HG02943 (cell line): ENCODE measurements around the gene SPARCL1.
"Not testable (repeated sequence)": the region's sequence is repeated elsewhere in the genome, so short reads cannot be mapped to it uniquely, and the experiment has no call there.

Experiments
- ATAC-seq: cut with Tn5 transposase; IDR thresholded peaks from one replicate; pipeline ENCODE4 v1.9.1; 2021; ENCODE audit warnings: mild to moderate bottlenecking, low read depth, moderate library complexity; ENCODE audit not compliant: unreplicated experiment

Gene SPARCL1

GRCh38 chr4:87505862-87506261, 23.3 kb downstream of the SPARCL1 start:
- ATAC-seq: no peak

GRCh38 chr4:87502580-87503238, 26.5 kb downstream of the SPARCL1 start:
- ATAC-seq: no peak

DNA sequence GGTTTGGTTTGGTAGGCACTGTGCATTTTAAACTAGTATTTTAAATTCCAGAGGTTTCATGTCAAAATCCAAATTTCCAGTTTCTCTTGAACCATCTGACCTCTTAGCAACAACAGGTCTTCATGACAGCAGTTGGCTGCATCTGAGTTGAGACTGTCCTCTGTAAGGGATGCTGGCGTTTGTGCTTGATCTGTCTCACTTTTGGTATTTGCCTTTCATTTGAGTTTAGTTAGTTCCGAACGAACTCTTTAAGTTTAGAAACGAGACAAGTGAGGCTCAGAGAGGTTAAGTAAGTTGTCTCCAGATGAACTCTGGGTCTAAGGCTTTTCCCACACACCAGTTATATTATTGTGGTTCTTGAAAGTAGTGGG, 29.1 kb downstream of the SPARCL1 start:
- ATAC-seq: peak; percentile 34

DNA sequence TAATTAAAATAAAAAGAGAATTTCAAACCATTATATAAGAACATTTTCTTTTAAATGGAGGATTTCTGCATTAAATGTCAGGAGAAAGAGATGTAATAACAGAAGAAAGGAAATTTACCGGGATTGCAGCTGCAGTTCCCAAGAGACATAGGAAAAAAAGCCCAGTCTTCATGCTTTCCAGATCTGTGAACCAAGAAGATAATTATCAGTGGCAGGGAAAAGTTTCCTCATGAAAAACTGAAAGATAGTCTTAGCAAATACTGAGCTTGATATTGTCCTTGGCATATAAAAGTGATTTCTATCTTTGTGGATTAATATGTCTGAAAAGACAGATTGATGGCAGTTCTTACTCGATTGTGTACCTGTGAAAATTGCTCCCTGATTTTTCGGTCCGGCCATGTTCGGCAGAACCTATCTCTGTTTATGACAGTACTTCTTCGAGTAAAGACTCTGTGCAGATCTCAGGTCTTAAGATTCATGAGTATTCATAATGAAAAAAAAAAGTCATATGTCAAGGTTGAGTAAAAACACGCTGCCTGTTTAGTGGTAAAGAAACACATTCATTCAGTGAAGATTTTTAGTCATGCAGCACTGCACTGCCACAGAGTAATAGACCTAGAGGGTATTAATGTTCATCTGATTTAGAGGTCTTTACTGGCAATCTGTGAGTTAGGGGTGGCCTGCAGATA, 29.6 kb downstream of the SPARCL1 start:
- ATAC-seq: peak; percentile 45

GRCh38 chr4:87498446-87498900, 30.7 kb downstream of the SPARCL1 start:
- ATAC-seq: peak; percentile 62

- ATAC-seq: no peak
Observed at GRCh38 chr4:87497578-87497977, 31.6 kb downstream of the SPARCL1 start.

- no peak for ATAC-seq
Observed at GRCh38 chr4:87497159-87497558, 32.0 kb downstream of the SPARCL1 start.

GRCh38 chr4:87493115-87493514, 36.1 kb downstream of the SPARCL1 start:
- no peak for ATAC-seq

- not testable (repeated sequence) for ATAC-seq
Observed at GRCh38 chr4:87491851-87492250, 37.3 kb downstream of the SPARCL1 start.

GRCh38 chr4:87491436-87491835, 37.7 kb downstream of the SPARCL1 start:
- no peak for ATAC-seq

GRCh38 chr4:87490664-87491369, 38.4 kb downstream of the SPARCL1 start:
- ATAC-seq: no peak

- ATAC-seq: no peak
Observed at GRCh38 chr4:87489678-87490077, 39.5 kb downstream of the SPARCL1 start.

- not testable (repeated sequence) for ATAC-seq
Observed at GRCh38 chr4:87488666-87489065, 40.5 kb downstream of the SPARCL1 start.

GRCh38 chr4:87483247-87483646, 45.9 kb downstream of the SPARCL1 start:
- not testable (repeated sequence) for ATAC-seq

DNA sequence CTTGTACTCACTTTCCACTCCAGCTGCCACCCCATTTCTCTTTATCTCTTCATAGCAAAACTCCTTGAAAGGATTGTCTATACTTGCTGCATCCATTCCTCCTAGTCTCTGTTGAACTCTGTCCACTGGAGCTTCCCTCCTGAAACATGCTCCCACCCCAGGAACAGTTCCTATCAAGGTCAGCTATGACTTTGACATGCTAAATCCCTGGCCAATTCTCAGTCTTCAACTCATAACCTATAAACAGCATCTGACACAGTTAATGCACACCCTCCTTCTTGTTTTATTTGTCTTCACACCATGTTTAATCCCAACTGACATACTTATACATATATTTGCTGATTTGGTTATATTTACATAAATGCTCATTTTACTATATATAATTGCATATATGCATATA, 47.8 kb downstream of the SPARCL1 start:
- ATAC-seq: no peak

- ATAC-seq: no peak
Observed at GRCh38 chr4:87478732-87479250, 50.4 kb downstream of the SPARCL1 start.

DNA sequence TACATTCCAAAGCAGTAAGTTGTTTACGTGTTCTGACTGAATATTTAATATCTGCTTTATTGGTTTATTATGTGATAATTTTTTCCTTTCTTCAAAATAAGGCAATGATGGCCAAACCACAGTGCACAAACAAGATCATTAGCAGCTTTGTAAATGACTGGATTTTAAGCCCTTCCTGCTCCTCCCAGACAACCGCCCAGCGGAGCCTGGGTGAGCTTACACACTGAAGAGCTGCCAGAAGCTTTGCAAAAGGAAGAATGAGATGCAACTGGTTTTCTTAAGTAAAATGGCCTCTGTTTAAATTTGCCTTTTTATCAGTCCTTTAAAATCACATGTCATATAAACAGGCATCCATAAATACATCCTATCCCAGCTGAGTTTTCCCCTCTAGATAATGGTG, 52.2 kb downstream of the SPARCL1 start:
- no peak for ATAC-seq

DNA sequence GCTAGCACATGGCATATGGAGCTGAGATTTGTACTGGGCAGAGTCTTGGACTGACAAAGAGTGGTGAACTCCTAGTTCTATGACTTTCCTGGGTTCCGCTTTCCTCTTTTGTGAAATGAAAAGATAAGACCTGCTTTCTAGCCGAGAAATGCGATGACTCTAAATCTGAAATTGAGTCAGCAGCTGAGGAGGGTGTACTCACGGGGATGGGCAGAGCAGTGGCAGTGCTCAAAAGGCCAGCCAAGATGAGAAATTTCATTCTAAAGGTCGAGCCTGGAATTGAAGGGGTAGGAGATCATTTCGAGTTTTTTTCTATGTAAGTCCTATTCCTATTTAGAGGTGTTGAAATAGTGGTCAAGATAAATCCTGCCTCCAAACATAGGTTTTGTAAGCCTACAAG, 59.8 kb downstream of the SPARCL1 start:
- no peak for ATAC-seq

DNA sequence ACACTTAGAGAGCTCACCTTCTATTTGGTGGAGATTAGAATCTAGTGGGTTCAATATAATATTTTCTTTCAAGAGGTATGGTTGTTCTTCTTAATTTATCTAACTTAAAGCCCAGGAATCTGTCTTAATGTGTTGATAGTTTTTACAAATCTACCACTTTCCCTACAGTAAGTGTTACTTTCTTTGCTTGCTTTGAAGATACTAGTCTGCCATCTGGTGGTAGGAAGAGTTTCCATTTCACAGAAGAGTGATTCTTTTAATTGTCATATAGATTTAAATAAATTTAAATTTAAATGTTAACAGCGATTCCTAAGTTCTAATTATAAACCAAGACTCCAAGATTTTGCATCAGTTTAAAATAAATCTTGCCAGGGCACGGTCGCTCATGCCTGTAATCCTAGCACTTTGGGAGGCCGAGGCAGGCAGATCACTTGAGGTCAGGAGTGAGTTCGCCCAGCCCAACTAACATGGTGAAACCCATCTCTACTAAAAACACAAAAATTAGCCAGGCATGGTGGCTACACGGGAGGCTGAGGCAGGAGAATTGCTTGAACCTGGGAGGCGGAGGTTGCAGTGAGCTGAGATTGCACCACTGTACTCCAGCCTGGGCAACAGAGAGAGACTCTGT, 63.3 kb downstream of the SPARCL1 start:
- no peak for ATAC-seq

GRCh38 chr4:87462102-87462501, 67.1 kb downstream of the SPARCL1 start:
- no peak for ATAC-seq

DNA sequence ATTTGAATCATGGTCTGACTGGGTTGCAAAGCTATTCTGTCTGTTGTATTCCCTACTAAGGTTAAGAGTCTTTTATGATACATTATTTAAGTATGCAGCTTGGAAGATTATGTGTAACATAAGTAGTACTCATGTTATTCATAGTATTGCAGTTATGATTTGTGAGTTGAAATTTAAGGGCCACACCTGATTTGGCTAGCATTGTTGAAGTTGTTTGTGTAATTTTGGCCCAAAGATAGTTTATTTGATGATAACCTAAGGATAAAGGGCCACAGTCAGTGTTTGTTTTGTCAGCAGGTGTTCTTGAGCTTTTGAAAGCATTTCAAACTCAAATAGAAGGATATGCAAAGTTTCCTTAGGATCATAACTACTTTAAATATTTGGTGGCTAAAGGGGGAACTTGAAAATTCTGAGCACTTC, 67.9 kb downstream of the SPARCL1 start:
- ATAC-seq: no peak
